ENCODE measurements around the gene HRAS. TPM values are rescaled to one million over a fixed set of nuclear protein-coding genes. Genes with fewer than 3 reads are reported as not detected.
A peak's percentile ranks its signal among the peaks of the same experiment; 100 is the strongest.

Gene HRAS
- total and polyA plus RNA-seq, 2 of the 13 experiments (the other 11 are each of a cell fraction or from before 2014, with no cell fraction given) = 32.9 to 50.0 TPM

- Histone ChIP-seq H3K27me3 (ENCODE audit: control insufficient read depth in 1 of 2, insufficient read depth in 2 of 2, low read length in 2 of 2) (peaks cover 8 to 16% of the 10 kb centered on the region in 2 experiments; a peak in 4 of 5 replicates), H3K79me2 (ENCODE audit: insufficient read depth, low read length) (no peaks in the 10 kb centered on the region), H3K4me3 (replicated peaks in 1 of 3; ENCODE audit: insufficient read depth in 1 of 3, low read depth in 2 of 3, low read length in 3 of 3) (peak overlapping the region; percentile 47 to 71 (median 52); a peak in 5 of 6 replicates), H4K20me1 (ENCODE audit: insufficient read depth, low read length) (no peaks in the 10 kb centered on the region), H3K9me3 (ENCODE audit: low read length) (no peaks in the 10 kb centered on the region), H3K4me2 (ENCODE audit: low read depth, low read length) (peak overlapping the region; percentile 86), H2AFZ (ENCODE audit: low read length) (no peak overlapping the region), H3K36me3 (replicated peaks in 1 of 2; ENCODE audit: control insufficient read depth in 1 of 2, insufficient read depth in 2 of 2, low read length in 2 of 2) (no peaks in the 10 kb centered on the region), H3K9ac (ENCODE audit: insufficient read depth, low read depth, low read length) (peak overlapping the region; percentile 39; the same call in 1 of the 2 replicates), H3K4me1 (ENCODE audit: insufficient read depth, low read length) (peaks cover 75% of the 10 kb centered on the region), H3K27ac (ENCODE audit: extremely low read length, insufficient read depth, low read length) (no peak overlapping the region)
- CTCF ChIA-PET (ENCODE audit: low intra/inter-chr PET ratio, low total read pairs) = interaction anchor here (0.9 kb wide), 1 partner anchor 173 kb away, joined by 3 read pairs; no protein-coding TSS in a partner anchor
- BruUV-seq (replicated peaks) = no TSS peak
- POLR2A ChIA-PET = interaction anchor here (1.0 to 1.4 kb wide), 6 partner anchors 14 to 173 kb away, joined by 3 to 4 read pairs (median 4); partner anchors contain the start of gene HRAS
- FAIRE-seq (no peak), ATAC-seq (peak; percentile 15), DNase-seq (ENCODE audit: low spot score) (peak; percentile 44)
- in situ Hi-C loops (cut with HindIII; ENCODE audit: extremely low pct_ligation_motif_present, low pct_unique_long_range_greater_than_20kb) (loop anchor here (5.0 to 10.0 kb wide), 2 partner anchors 43 to 70 kb away; partner anchors contain the start of genes CDHR5 and SCT), intact Hi-C loops (cut with micrococcal nuclease; ENCODE audit: unreplicated experiment) (loop anchor here (10.0 kb wide), 1 partner anchor 60 kb away; the partner anchor contains the start of gene IRF7)
- 9% methylated on average over 46 of the region's 60 CpGs for WGBS (ENCODE audit: low lambda C conversion rate)
- TF ChIP-seq GTF3A (CRISPR knock-in tag; conservative IDR thresholded peaks at IDR 0.05) (no peak), CBFB (CRISPR knock-in tag; IDR thresholded peaks at IDR 0.05) (0 out of 2 replicates have a peak, but pooled peaks have one; percentile 47), ZNF746 (CRISPR knock-in tag; IDR thresholded peaks at IDR 0.05) (0 out of 2 replicates have a peak, but pooled peaks have one; percentile 15), ZNF616 (CRISPR knock-in tag; IDR thresholded peaks at IDR 0.05; ENCODE audit: low read depth) (no peak), ZNF205 (CRISPR knock-in tag; IDR thresholded peaks at IDR 0.05) (peak; percentile 31; the same call in 1 of the 2 replicates), ELF1 (CRISPR knock-in tag; IDR thresholded peaks at IDR 0.05) (peak; percentile 65), ZNF362 (CRISPR knock-in tag; IDR thresholded peaks at IDR 0.05; ENCODE audit: borderline replicate concordance) (no peak), KDM3A (CRISPR knock-in tag; IDR thresholded peaks at IDR 0.05; ENCODE audit: low read depth) (peak; percentile 79; the same call in 1 of the 2 replicates), KMT2A (CRISPR knock-in tag; IDR thresholded peaks at IDR 0.05) (0 out of 2 replicates have a peak, but pooled peaks have one; percentile 17), ZFX (CRISPR knock-in tag; IDR thresholded peaks at IDR 0.05; ENCODE audit: low read depth) (peak; percentile 27; the same call in 1 of the 2 replicates), FOXA3 (CRISPR knock-in tag; IDR thresholded peaks at IDR 0.05) (0 out of 2 replicates have a peak, but pooled peaks have one; percentile 12), HMGXB4 (CRISPR knock-in tag; IDR thresholded peaks at IDR 0.05; ENCODE audit: borderline replicate concordance in 1 of 2, low read depth in 1 of 2) (peak; percentile 35 to 47; a peak in 2 of 4 replicates), IRF2 (CRISPR knock-in tag; IDR thresholded peaks at IDR 0.05) (0 out of 2 replicates have a peak, but pooled peaks have one; percentile 27), GATAD2A (CRISPR knock-in tag; IDR thresholded peaks at IDR 0.05) (0 out of 2 replicates have a peak, but pooled peaks have one; percentile 31), SP5 (CRISPR knock-in tag; IDR thresholded peaks at IDR 0.05; ENCODE audit: borderline replicate concordance, low read depth) (0 out of 2 replicates have a peak, but pooled peaks have one; percentile 45), RAD21 (CRISPR knock-in tag; IDR thresholded peaks at IDR 0.05) (peak; percentile 62; the same call in 1 of the 2 replicates), HDAC1 (CRISPR knock-in tag; IDR thresholded peaks at IDR 0.05) (peak; percentile 43; the same call in 1 of the 2 replicates), EZH2 (conservative IDR thresholded peaks at IDR 0.05; ENCODE audit: low read depth, low read length) (no peak), CTCF (CRISPR knock-in tag; IDR thresholded peaks at IDR 0.05) (peak; percentile 84)
Measured at GRCh38 chr11:554428-555226, 19.3 kb upstream of the HRAS start.
